K562 (cell line): ENCODE results near the gene LSM4. TPM values are rescaled to one million over a fixed set of nuclear protein-coding genes. Genes with fewer than 3 reads are reported as not detected.
A peak's percentile ranks its signal among the peaks of the same experiment; 100 is the strongest.

Source experiments
- AFF1 ChIP-seq, 2 experiments: fragments of 450-650 bp; IDR thresholded peaks; 2 replicates each; pipeline ENCODE4 v1.6.1; 2018; ENCODE audit warnings: mild to moderate bottlenecking in 2 of 2, low read depth in 1 of 2; ENCODE audit not compliant: partially characterized antibody in 2 of 2
- EHMT2 ChIP-seq: fragments of 450-650 bp; IDR thresholded peaks from 2 replicates; pipeline ENCODE4 v1.6.1; 2018; ENCODE audit warnings: antibody characterized with exemption
- ETV6 ChIP-seq, 3 experiments: fragments of 150-350 bp in 1 of 3; sonication (generic) in 1 of 3; formaldehyde crosslinking in 1 of 3; IDR thresholded peaks; 2 replicates each; pipeline versions ENCODE4 v1.6.1 to v1.8.0; 2014 to 2022; ENCODE audit warnings: borderline replicate concordance in 2 of 3, low read depth in 2 of 3, antibody characterized with exemption in 1 of 3, low read length in 1 of 3, mild to moderate bottlenecking in 1 of 3, missing genetic modification reagents in 1 of 3
- FOXO4 ChIP-seq: fragments of 450-650 bp; formaldehyde crosslinking; IDR thresholded peaks from 2 replicates; pipeline ENCODE4 v1.4.0; 2020; ENCODE audit warnings: mild to moderate bottlenecking, moderate library complexity
- SMARCC2 ChIP-seq: fragments of 450-650 bp; IDR thresholded peaks from 2 replicates; pipeline ENCODE4 v1.6.1; 2017; ENCODE audit warnings: antibody characterized with exemption, moderate library complexity, mild to moderate bottlenecking, low read depth
- polyA plus RNA-seq, 8 experiments: library from polyadenylated mRNA; depleted of rRNA in 4 of 8; stranded (reverse) in 5 of 8; unstranded in 3 of 8; fragments of >200 nt; fragmentation: Nextera tagmentation in 2 of 8; fragmentation: Illumina TruSeq in 1 of 8; extraction: Ambion mirVana in 2 of 8; extraction: Trizol in 1 of 8; gene quantifications; 2 replicates each; pipeline versions ENCODE4 v1.2.1 to v1.2.3, GENCODE V29; 2011 to 2014; ENCODE audit warnings: inconsistent platforms in 1 of 8, missing spikeins in 1 of 8
- total RNA-seq, 7 experiments: library from RNA; depleted of rRNA in 6 of 7; stranded (reverse); fragments of >200 nt in 6 of 7; fragmentation: Illumina TruSeq in 2 of 7; extraction: Trizol in 2 of 7; gene quantifications; 2 replicates each; pipeline versions ENCODE4 v1.2.1 to v1.2.3, GENCODE V29; 2011 to 2021; ENCODE audit warnings: low replicate concordance in 1 of 7
- TF ChIP-seq, protein P1 (sequence below): fragments of 250-450 bp; sonication (Bioruptor Pico); IDR thresholded peaks from 2 replicates; pipeline ENCODE4 v1.4.0; 2020; ENCODE audit warnings: borderline replicate concordance
- TF ChIP-seq, protein P2 (sequence below): sonication (generic); formaldehyde crosslinking; IDR thresholded peaks from 2 replicates; pipeline ENCODE4 v1.8.0; 2022; ENCODE audit warnings: missing genetic modification reagents, mild to moderate bottlenecking, borderline replicate concordance
- TF ChIP-seq, protein P3 (sequence below): fragments of 150-350 bp; IDR thresholded peaks from 2 replicates; pipeline ENCODE4 v1.6.1; 2014; ENCODE audit warnings: low read depth, mild to moderate bottlenecking, low read length, borderline replicate concordance
- TF ChIP-seq, protein P4 (sequence below): fragments of 450-650 bp; formaldehyde crosslinking; conservative IDR thresholded peaks from 2 replicates; pipeline ENCODE4 v1.4.0; 2022; ENCODE audit warnings: mild to moderate bottlenecking, missing genetic modification characterization

Gene LSM4
- total and polyA plus RNA-seq, 9 of the 15 experiments (the other 6 are each of a cell fraction or from before 2014, with no cell fraction given), result 11.9 to 763 (median 202) TPM

DNA sequence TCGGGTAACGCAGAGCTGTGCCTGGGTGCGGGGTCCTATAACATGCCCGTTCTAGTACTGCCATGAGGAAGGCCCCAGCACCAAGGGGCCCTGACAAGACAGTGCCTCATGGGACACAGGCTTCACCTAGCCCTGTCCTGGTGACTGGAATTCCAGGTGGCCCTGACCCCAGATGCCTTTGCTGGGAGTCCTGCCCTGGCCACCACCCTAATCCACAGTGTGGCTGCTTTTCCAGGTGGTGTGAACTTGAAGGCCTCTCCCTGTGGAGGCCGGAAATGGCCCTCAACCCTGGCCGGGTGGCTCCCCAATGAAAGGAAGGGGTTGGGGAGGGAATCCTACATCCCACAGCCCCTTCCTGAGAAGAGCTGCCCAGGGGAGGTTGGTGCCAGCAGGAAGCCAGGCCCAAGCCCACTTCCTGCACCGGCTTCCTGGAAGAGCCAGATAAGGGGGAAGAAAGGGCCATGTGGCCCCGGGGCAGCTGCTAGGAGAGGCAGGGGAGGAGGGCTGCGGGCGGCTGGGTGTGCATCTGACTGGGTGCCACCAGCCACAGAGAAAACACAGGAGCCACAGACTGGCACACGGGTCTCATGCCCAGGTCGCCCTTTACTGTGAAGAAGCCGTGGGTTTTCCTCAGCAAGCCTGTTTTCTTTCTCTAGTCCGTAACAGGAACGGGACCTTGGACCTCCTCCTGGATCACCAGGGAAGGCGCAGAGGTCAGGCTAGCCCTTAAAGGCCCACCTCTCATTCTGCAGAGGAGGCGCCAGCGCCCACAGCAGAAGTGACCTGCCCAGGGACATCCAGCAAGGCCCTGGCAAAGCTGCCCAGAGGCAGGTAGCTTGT is 4.7 kb downstream of the LSM4 start (continued):
- TF ChIP-seq, protein P1, sequence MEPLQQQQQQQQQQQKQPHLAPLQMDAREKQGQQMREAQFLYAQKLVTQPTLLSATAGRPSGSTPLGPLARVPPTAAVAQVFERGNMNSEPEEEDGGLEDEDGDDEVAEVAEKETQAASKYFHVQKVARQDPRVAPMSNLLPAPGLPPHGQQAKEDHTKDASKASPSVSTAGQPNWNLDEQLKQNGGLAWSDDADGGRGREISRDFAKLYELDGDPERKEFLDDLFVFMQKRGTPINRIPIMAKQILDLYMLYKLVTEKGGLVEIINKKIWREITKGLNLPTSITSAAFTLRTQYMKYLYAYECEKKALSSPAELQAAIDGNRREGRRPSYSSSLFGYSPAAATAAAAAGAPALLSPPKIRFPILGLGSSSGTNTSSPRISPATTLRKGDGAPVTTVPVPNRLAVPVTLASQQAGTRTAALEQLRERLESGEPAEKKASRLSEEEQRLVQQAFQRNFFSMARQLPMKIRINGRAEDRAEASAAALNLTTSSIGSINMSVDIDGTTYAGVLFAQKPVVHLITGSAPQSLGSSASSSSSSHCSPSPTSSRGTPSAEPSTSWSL (CRISPR knock-in tag), result no peak
- TF ChIP-seq, protein P2, sequence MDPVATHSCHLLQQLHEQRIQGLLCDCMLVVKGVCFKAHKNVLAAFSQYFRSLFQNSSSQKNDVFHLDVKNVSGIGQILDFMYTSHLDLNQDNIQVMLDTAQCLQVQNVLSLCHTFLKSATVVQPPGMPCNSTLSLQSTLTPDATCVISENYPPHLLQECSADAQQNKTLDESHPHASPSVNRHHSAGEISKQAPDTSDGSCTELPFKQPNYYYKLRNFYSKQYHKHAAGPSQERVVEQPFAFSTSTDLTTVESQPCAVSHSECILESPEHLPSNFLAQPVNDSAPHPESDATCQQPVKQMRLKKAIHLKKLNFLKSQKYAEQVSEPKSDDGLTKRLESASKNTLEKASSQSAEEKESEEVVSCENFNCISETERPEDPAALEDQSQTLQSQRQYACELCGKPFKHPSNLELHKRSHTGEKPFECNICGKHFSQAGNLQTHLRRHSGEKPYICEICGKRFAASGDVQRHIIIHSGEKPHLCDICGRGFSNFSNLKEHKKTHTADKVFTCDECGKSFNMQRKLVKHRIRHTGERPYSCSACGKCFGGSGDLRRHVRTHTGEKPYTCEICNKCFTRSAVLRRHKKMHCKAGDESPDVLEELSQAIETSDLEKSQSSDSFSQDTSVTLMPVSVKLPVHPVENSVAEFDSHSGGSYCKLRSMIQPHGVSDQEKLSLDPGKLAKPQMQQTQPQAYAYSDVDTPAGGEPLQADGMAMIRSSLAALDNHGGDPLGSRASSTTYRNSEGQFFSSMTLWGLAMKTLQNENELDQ (CRISPR knock-in tag), result no peak
- TF ChIP-seq FOXO4 (CRISPR knock-in tag) (no peak), AFF1 (IDR thresholded peaks at IDR 0.05; ENCODE audit: low read depth in 1 of 2, partially characterized antibody in 2 of 2) (no peak), ETV6 (IDR thresholded peaks at IDR 0.05; ENCODE audit: borderline replicate concordance in 1 of 2, low read depth in 2 of 2, low read length in 1 of 2) (peak; percentile 86 to 95; a peak in 3 of 4 replicates), ETV6 (CRISPR knock-in tag; IDR thresholded peaks at IDR 0.05; ENCODE audit: borderline replicate concordance) (no peak), SMARCC2 (no peak), EHMT2 (no peak)
- TF ChIP-seq, protein P3, sequence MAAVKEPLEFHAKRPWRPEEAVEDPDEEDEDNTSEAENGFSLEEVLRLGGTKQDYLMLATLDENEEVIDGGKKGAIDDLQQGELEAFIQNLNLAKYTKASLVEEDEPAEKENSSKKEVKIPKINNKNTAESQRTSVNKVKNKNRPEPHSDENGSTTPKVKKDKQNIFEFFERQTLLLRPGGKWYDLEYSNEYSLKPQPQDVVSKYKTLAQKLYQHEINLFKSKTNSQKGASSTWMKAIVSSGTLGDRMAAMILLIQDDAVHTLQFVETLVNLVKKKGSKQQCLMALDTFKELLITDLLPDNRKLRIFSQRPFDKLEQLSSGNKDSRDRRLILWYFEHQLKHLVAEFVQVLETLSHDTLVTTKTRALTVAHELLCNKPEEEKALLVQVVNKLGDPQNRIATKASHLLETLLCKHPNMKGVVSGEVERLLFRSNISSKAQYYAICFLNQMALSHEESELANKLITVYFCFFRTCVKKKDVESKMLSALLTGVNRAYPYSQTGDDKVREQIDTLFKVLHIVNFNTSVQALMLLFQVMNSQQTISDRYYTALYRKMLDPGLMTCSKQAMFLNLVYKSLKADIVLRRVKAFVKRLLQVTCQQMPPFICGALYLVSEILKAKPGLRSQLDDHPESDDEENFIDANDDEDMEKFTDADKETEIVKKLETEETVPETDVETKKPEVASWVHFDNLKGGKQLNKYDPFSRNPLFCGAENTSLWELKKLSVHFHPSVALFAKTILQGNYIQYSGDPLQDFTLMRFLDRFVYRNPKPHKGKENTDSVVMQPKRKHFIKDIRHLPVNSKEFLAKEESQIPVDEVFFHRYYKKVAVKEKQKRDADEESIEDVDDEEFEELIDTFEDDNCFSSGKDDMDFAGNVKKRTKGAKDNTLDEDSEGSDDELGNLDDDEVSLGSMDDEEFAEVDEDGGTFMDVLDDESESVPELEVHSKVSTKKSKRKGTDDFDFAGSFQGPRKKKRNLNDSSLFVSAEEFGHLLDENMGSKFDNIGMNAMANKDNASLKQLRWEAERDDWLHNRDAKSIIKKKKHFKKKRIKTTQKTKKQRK, result no peak
- TF ChIP-seq, protein P4, sequence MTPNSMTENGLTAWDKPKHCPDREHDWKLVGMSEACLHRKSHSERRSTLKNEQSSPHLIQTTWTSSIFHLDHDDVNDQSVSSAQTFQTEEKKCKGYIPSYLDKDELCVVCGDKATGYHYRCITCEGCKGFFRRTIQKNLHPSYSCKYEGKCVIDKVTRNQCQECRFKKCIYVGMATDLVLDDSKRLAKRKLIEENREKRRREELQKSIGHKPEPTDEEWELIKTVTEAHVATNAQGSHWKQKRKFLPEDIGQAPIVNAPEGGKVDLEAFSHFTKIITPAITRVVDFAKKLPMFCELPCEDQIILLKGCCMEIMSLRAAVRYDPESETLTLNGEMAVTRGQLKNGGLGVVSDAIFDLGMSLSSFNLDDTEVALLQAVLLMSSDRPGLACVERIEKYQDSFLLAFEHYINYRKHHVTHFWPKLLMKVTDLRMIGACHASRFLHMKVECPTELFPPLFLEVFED, result no peak
